ENCODE measurements around the gene WDR33. TPM values are rescaled to one million over a fixed set of nuclear protein-coding genes. Genes with fewer than 3 reads are reported as not detected.
A peak's percentile ranks its signal among the peaks of the same experiment; 100 is the strongest.
"Not testable (repeated sequence)": the region's sequence is repeated elsewhere in the genome, so short reads cannot be mapped to it uniquely, and the experiment has no call there.

WDR33 gene
- polyA plus RNA-seq, 3 donors from 2014 or later = 18.6 to 49.8 (median 22.6) TPM

DNA sequence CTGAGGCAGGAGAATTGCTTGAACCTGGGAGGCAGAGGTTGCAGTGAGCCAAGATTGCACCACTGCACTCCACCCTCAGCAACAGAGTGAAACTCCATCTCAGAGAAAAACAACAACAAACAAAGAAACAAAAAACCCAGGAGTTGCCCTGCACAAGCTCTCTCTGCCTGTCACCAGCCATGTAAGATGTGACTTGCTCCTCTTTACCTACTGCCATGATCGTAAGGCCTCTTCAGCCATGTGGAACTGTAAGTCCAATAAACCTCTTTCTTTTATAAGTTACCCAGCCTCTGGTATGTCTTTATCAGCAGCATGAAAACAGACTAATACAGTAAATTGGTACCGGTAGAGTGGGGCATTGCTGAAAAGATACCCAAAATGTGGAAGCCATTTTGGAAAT, 15.7 kb upstream of the WDR33 start:
- H3K27ac Mint-ChIP-seq = peak overlapping the region in 3 of 6 donors; percentile 27 to 64 (median 40)

DNA sequence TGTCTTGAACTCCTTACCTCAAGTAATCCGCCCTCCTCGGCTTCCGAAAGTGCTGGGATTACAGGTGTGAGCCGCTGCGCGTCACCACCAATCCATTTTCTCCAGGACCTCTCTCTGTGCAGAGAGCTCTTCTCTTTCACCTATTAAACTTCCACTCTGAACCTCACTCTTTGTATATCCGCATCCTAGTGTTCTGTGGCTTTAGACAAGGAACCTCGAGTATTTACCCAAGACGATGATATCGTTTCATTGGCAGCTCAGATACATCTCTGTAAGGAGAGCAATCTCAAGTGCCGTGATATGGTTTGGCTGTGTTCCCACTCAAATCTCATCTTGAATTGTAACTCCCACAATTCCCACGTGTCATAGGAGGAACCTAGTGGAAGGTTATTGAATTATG, 15.1 kb upstream of the WDR33 start:
- H3K4me3 Mint-ChIP-seq = no peak overlapping the region
- no peak for DNase-seq
- peaks cover 0 to 9% (median 0%) of the 10 kb centered on the region in 3 donors for H3K27me3 Mint-ChIP-seq (ENCODE audit: low read depth in 3 of 3)
- H3K27ac Mint-ChIP-seq = no peak overlapping the region
- peaks cover 0 to 2% (median 1%) of the 10 kb centered on the region in 3 donors for H3K36me3 Mint-ChIP-seq
- peaks cover 27% of the 10 kb centered on the region in 2 donors for H3K4me1 Mint-ChIP-seq
- H3K9me3 Mint-ChIP-seq = peaks cover 0 to 6% (median 1%) of the 10 kb centered on the region in 6 donors

More for the DNA sequence above, 15.7 kb upstream of the WDR33 start:
- not testable (repeated sequence) for H3K9me3 Mint-ChIP-seq, H3K36me3 Mint-ChIP-seq, DNase-seq, H3K4me3 Mint-ChIP-seq
- peaks cover 0 to 10% (median 0%) of the 10 kb centered on the region in 3 donors for H3K27me3 Mint-ChIP-seq (ENCODE audit: low read depth in 3 of 3)
- H3K4me1 Mint-ChIP-seq = peaks cover 28 to 29% of the 10 kb centered on the region in 2 donors

DNA sequence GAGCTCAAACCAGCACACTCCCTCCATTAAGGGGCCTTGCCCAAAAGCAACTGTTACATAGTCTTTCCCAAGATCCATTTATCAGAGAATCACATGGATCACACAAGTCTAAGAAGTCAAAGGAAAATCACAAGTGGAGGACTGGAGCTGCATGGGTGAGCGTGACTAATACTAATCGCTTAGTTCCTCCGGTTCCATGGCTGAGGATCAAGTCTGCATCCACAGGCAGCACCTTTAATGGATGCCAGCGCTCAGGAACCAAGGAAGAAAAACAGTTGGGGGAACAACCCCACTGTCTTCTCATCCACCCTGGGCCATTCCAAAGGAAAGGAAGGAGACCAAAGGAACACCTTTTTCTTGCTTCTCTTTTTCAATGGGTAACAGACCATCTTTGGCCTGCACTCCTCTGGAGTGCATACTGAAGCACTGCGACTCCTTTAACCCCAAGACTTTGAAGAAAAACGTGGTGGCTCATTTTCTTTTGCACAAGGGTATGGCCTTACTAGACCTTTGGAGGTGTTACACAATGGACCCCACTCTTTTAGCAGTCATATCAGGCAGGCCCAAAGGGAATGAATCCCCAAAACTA, 9.2 kb upstream of the WDR33 start:
- H3K4me3 Mint-ChIP-seq = no peak overlapping the region
- DNase-seq = no peak
- no peak overlapping the region for H3K27ac Mint-ChIP-seq
- H3K27me3 Mint-ChIP-seq (ENCODE audit: low read depth in 3 of 3) = peaks cover 0 to 14% (median 11%) of the 10 kb centered on the region in 3 donors
- H3K36me3 Mint-ChIP-seq = peaks cover 0 to 6% (median 2%) of the 10 kb centered on the region in 3 donors
- peaks cover 4 to 17% (median 11%) of the 10 kb centered on the region in 6 donors for H3K9me3 Mint-ChIP-seq
- H3K4me1 Mint-ChIP-seq = no peaks in the 10 kb centered on the region

DNA sequence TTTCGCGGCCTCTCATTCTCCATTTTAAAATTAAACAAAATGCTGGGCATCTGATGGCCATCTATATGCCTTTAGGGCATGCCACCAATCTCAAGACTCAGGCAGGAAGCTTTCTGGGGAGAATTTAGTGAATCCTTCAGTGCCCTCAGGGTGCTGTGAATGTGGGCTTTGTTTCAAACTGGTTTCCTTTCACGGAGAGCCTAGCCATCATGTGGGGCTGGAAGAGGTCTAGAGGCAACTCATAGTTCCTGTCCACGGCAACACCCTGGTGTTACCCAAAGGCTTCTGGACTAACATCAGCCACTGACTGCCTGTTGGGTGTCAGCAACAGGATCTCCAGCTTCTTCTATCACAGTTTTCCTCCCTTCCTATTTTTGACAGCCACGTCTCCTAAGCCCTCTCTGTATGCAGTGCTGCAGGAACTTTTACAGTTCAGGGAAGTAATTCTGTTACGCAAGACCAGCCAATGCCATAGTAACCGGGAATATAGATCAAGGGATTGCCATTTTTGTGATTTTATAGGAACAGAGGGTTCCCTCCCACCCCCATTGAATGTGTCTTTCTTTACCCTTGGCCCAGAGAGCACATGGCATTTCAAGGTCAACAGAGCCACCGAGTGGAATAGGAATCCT, 7.9 kb upstream of the WDR33 start:
- H3K4me1 Mint-ChIP-seq = no peaks in the 10 kb centered on the region
- H3K36me3 Mint-ChIP-seq = peaks cover 0 to 6% (median 2%) of the 10 kb centered on the region in 3 donors
- H3K27ac Mint-ChIP-seq = no peak overlapping the region
- DNase-seq = no peak
- H3K9me3 Mint-ChIP-seq = peaks cover 4 to 17% (median 11%) of the 10 kb centered on the region in 6 donors
- no peak overlapping the region for H3K4me3 Mint-ChIP-seq
- peaks cover 0 to 11% (median 11%) of the 10 kb centered on the region in 3 donors for H3K27me3 Mint-ChIP-seq (ENCODE audit: low read depth in 3 of 3)

DNA sequence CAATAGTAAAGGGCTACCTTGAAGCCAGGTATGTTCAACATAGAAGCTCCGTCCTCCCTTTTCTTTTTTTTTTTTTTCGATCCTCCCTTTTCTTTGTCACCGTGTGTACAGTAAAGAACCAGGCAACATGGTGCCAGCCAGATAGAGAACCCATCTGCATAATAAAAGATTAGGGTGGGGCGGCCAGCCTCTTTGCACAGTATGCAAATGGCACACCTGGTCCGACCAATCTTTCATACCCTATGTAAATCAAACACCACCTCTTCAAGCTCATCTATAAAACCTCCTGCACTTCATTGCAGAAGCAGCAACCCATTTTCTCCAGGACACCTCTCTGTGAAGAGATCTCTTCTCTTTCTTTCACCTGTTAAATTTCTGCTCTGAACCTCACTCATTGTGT, 7.3 kb upstream of the WDR33 start:
- Mint-ChIP-seq H3K9me3 (peaks cover 4 to 17% (median 11%) of the 10 kb centered on the region in 6 donors), H3K4me1 (no peaks in the 10 kb centered on the region), H3K27me3 (ENCODE audit: low read depth in 3 of 3) (peaks cover 0 to 11% (median 11%) of the 10 kb centered on the region in 3 donors), H3K36me3 (peaks cover 0 to 6% (median 2%) of the 10 kb centered on the region in 3 donors), H3K4me3 (no peak overlapping the region), H3K27ac (no peak overlapping the region)
- DNase-seq = no peak

DNA sequence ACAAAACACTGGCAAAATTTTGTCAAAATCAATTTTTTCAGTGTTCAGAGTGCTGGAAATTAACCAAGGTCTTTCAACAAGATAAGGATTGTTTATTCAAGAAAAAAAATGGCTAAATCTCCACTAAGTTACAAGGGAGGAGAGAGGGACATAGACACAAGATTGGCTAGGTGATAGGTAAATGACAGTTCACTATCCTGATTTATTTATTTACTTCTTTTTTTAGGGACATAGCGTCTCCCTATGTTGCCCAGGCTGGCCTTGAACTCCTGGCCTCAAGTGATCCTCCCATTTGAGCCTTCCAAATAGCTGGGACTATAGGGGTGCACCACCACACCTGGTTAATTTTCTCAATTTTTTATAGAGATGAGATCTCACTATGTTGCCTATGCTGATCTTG, 3.7 kb upstream of the WDR33 start:
- Mint-ChIP-seq H3K9me3 (peaks cover 0 to 7% (median 2%) of the 10 kb centered on the region in 6 donors), H3K36me3 (no peaks in the 10 kb centered on the region), H3K27me3 (ENCODE audit: low read depth in 3 of 3) (peaks cover 3 to 22% (median 18%) of the 10 kb centered on the region in 3 donors), H3K4me3 (no peak overlapping the region), H3K27ac (no peak overlapping the region), H3K4me1 (peaks cover 23 to 25% of the 10 kb centered on the region in 2 donors)
- DNase-seq = no peak

DNA sequence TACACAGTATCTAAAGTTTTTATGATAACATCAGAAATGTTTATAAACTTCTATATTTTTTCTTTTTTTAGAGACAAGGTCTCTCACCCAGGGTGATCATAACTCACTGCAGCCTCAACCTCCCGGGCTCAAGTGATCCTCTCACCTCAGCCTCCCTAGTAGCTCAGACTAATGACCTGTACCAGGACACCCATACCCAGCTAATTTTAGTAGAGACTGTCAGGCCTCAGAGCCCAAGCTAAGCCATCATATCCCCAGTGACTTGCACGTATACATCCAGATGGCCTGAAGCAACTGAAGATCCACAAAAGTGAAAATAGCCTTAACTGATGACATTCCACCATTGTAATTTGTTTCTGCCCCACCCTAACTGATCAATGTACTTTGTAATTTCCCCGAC, 1.5 kb upstream of the WDR33 start:
- Mint-ChIP-seq H3K27ac (peak overlapping the region in 3 of 6 donors; percentile 3 to 99 (median 62)), H3K4me1 (peaks cover 39 to 41% of the 10 kb centered on the region in 2 donors), H3K4me3 (peak overlapping the region in 4 of 5 donors; percentile 3 to 99 (median 96)), H3K27me3 (ENCODE audit: low read depth in 3 of 3) (peaks cover 3 to 18% (median 11%) of the 10 kb centered on the region in 3 donors)
- not testable (repeated sequence) for H3K9me3 Mint-ChIP-seq, H3K36me3 Mint-ChIP-seq, DNase-seq

DNA sequence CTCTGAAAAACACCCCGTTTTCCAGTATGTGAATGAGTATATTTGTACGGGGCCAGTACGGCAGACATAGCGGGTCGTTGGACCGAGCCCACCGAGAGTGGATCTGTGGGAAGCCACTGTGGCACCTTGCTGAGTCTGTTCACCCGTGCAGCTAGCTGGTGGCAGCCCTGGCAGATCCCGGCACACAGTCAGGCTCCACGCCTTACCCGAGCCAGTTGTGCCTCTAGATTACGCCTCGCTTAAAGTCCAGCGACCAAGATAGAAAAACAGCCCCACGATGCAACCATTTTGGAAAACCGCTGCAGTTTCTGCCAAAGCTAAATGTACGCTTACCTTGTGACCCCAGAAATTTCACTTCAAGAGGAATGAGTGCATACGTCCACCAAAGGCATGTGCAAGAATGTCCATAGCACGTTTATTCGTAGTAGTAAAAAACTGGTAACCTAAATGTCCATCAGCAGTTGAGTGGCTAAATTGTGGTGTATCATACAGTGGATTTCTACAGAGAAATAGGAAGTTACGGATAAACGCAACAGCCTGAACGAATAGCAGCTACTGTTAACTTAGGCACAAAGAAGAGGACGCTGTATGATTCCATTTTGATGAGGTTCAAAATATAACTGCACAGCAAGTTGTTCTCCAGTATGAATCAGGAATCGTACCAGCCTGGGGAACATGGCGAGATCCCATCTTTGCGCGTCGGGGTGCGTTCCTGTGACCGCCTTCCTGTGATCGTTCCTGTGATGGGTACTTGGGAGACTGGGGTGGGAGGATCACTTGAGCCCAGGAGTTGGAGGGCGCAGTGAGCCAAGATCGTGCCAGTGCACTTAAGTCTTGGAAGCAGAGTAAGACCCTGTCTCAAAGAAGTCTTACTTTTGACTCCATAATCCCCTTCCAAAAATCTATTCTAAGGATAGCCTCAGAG, 688 bp upstream of the WDR33 start:
- Mint-ChIP-seq H3K4me3 (peak overlapping the region; percentile 92 to 99 (median 96)), H3K36me3 (no peaks in the 10 kb centered on the region), H3K9me3 (no peaks in the 10 kb centered on the region), H3K27me3 (ENCODE audit: low read depth in 3 of 3) (peaks cover 3 to 18% (median 11%) of the 10 kb centered on the region in 3 donors), H3K27ac (peak overlapping the region; percentile 95 to 99 (median 98)), H3K4me1 (peaks cover 45 to 48% of the 10 kb centered on the region in 2 donors)
- no peak for DNase-seq

DNA sequence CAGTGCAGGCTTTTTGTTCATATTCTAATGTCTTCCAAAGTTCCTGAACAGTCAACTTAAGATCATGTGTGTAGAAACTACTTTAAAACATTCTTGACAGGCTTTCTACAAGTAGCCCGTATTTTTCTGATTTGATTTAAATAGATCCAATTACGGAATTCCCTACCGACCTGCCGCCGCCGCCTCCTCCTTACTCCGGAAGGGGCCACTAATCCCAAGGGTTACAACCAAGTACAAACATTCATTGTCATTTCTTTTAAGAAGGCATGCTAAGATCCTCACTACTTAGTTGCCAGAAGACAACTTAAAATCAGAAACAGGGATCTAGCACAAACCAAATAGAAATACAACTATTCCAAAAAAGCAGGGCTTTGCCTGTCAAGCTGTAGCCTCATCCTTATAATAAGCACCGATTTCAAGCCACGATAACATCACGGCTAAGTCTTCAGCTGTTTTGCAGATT, 784 bp downstream of the WDR33 start:
- no peak for DNase-seq
- Mint-ChIP-seq H3K27ac (peak overlapping the region; percentile 95 to 99 (median 98)), H3K4me3 (peak overlapping the region; percentile 92 to 99 (median 96)), H3K36me3 (no peaks in the 10 kb centered on the region), H3K27me3 (ENCODE audit: low read depth in 3 of 3) (peaks cover 3 to 13% (median 11%) of the 10 kb centered on the region in 3 donors), H3K9me3 (no peaks in the 10 kb centered on the region), H3K4me1 (peaks cover 55 to 61% of the 10 kb centered on the region in 2 donors)

DNA sequence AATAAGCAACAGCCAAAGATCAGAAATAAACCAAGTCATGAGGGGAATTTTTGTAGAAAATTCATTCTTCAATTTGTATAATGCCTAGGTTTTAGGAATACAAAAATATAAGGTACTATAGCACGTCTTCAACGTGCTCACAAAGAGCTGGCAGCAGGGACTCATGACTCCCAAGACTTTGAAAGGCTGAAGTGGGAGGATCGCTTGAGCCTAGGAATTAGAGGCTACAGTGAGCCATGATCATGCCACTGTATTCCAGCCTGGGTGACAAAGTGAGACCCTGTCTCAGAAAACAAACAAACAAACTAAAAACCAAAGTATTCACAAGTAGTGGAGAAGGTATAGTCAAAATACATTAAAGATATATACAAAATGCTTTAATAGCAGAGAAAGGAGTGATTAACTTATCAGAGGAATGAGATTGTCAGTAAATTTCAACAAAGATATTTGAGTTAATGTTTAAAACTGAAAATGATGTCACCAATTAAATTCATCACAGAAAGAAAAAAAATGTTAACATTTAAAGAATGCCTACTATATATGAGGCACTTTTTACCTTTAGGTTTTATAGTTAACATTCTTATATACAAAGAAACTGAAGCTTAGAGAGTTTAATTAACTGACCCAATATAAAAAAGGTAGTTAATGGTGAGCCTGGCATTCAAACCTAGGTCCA, 3.2 kb downstream of the WDR33 start:
- peaks cover 3 to 13% (median 11%) of the 10 kb centered on the region in 3 donors for H3K27me3 Mint-ChIP-seq (ENCODE audit: low read depth in 3 of 3)
- no peaks in the 10 kb centered on the region for H3K36me3 Mint-ChIP-seq
- peak overlapping the region; percentile 43 to 71 (median 65) for H3K4me3 Mint-ChIP-seq
- peaks cover 70 to 84% of the 10 kb centered on the region in 2 donors for H3K4me1 Mint-ChIP-seq
- no peak for DNase-seq
- no peaks in the 10 kb centered on the region for H3K9me3 Mint-ChIP-seq
- peak overlapping the region; percentile 11 to 76 (median 56) for H3K27ac Mint-ChIP-seq

DNA sequence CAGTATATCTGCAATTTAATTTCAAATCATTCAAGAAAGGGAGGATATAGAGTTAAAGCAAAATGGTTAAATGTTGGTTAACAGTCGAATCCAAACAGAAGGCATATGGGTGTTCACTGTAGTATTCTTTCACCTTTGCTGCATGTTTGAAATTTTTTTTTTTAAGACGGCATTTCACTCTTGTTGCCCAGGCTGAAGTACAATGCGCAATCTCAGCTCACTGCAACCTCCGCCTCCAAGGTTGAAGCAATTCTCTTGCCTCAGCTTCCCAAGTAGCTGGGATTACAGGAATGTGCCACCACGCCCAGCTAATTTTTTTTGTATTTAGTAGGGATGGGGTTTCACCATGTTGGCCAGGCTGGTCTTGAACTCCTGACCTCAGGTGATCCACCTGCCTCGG, 4.1 kb downstream of the WDR33 start:
- H3K9me3 Mint-ChIP-seq, DNase-seq, H3K36me3 Mint-ChIP-seq: not testable (repeated sequence)
- peaks cover 73 to 84% of the 10 kb centered on the region in 2 donors for H3K4me1 Mint-ChIP-seq
- peak overlapping the region in 2 of 6 donors; percentile 15 to 57 for H3K27ac Mint-ChIP-seq
- H3K27me3 Mint-ChIP-seq (ENCODE audit: low read depth in 3 of 3) = peaks cover 3 to 13% (median 11%) of the 10 kb centered on the region in 3 donors
- H3K4me3 Mint-ChIP-seq = peak overlapping the region in 1 of 5 donors; percentile 31

DNA sequence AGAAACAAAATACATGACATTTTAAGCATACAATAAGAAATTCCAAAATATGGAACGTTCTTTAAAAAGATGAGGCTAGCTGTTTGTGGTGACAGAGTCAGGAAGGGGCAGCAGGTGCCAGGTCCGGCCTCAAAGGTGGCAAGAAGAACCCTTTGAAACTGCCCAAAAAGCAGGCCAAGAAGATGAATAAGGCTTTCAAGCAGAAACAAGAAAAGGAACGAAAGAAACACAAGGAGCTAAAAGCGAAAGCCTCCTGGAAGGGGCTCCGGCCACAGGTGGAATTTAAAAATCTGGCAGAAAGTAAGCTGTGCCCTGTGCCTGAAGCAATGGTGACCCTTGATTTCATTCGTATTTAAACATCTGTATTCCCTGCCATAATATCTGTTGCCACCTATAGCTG, 5.5 kb downstream of the WDR33 start:
- no peaks in the 10 kb centered on the region for H3K36me3 Mint-ChIP-seq
- H3K4me3 Mint-ChIP-seq = peak overlapping the region in 1 of 5 donors; percentile 12
- H3K4me1 Mint-ChIP-seq = peaks cover 69 to 80% of the 10 kb centered on the region in 2 donors
- no peak for DNase-seq
- H3K27me3 Mint-ChIP-seq (ENCODE audit: low read depth in 3 of 3) = peaks cover 0 to 3% (median 2%) of the 10 kb centered on the region in 3 donors
- peak overlapping the region in 3 of 6 donors; percentile 5 to 73 (median 54) for H3K27ac Mint-ChIP-seq
- no peaks in the 10 kb centered on the region for H3K9me3 Mint-ChIP-seq

DNA sequence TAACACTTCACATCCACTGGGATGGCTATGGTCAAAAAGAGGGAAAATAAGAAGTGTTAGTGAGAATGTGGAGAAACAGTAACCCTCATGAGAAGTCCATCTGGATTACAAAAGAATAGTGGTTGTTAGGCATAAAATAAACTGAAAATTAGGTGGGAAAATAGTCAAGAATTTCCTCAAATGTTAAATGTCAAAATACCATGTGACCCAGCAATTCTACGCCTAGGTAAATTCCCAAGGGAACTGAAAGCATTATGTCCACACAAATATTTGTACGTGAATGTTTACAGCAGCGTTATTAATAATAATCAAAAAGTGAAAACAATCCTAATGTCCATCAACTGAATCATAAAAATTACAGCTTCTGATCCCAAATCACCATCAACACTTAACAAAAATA, 11.0 kb downstream of the WDR33 start:
- H3K4me1 Mint-ChIP-seq = peaks cover 69 to 79% of the 10 kb centered on the region in 2 donors
- no peaks in the 10 kb centered on the region for H3K27me3 Mint-ChIP-seq (ENCODE audit: low read depth in 3 of 3)
- no peak for DNase-seq
- H3K27ac Mint-ChIP-seq = peak overlapping the region in 1 of 6 donors; percentile 7
- no peaks in the 10 kb centered on the region for H3K36me3 Mint-ChIP-seq
- no peak overlapping the region for H3K4me3 Mint-ChIP-seq
- H3K9me3 Mint-ChIP-seq = no peaks in the 10 kb centered on the region

Measured in immature natural killer cell (primary cell).